SK-N-SH treated with all-trans-retinoic acid at 6 μM for 48 hours (cell line): Measurements from ENCODE around the gene UBAP1L.
"Not testable (repeated sequence)": the region's sequence is repeated elsewhere in the genome, so short reads cannot be mapped to it uniquely, and the experiment has no call there.

Source experiments
- ATAC-seq: fragments of 200-7000 bp; cut with Tn5 transposase; 3 replicates; pipeline ENCODE4 v1.9.1; 2020; ENCODE audit warnings: mild to moderate bottlenecking, moderate library complexity
- ARNTL ChIP-seq: fragments of 450-650 bp; formaldehyde crosslinking; IDR thresholded peaks from 2 replicates; pipeline ENCODE4 v1.5.0; 2020; ENCODE audit warnings: low read depth, mild to moderate bottlenecking, moderate library complexity, borderline replicate concordance
- BACH2 ChIP-seq: fragments of 250-450 bp; sonication (Bioruptor Pico); IDR thresholded peaks from 2 replicates; pipeline ENCODE4 v1.9.0; 2021; ENCODE audit warnings: mild to moderate bottlenecking, borderline replicate concordance
- CREB5 ChIP-seq: fragments of 250-450 bp; sonication (Bioruptor Pico); IDR thresholded peaks from 2 replicates; pipeline ENCODE4 v1.5.1; 2020; ENCODE audit warnings: low read depth, mild to moderate bottlenecking, moderate library complexity
- CSRNP3 ChIP-seq: fragments of 250-450 bp; sonication (Bioruptor Pico); IDR thresholded peaks from 2 replicates; pipeline ENCODE4 v1.5.1; 2021; ENCODE audit warnings: mild to moderate bottlenecking, moderate library complexity
- ESRRG ChIP-seq: fragments of 250-450 bp; sonication (Bioruptor Pico); IDR thresholded peaks from 2 replicates; pipeline ENCODE4 v1.6.1; 2021; ENCODE audit warnings: mild to moderate bottlenecking
- GLIS3 ChIP-seq: fragments of 250-450 bp; sonication (Bioruptor Pico); IDR thresholded peaks from 2 replicates; pipeline ENCODE4 v1.5.0; 2020; ENCODE audit warnings: mild to moderate bottlenecking, moderate library complexity
- ISL1 ChIP-seq: fragments of 250-450 bp; sonication (Bioruptor Pico); IDR thresholded peaks from 2 replicates; pipeline ENCODE4 v2.1.2; 2022; ENCODE audit warnings: mild to moderate bottlenecking, moderate library complexity
- OSR1 ChIP-seq: fragments of 250-450 bp; sonication (Bioruptor Pico); IDR thresholded peaks from 2 replicates; pipeline ENCODE4 v1.8.0; 2022; ENCODE audit warnings: moderate library complexity, mild to moderate bottlenecking, inconsistent platforms
- PATZ1 ChIP-seq: fragments of 250-450 bp; sonication (Bioruptor Pico); IDR thresholded peaks from 2 replicates; pipeline ENCODE4 v1.8.0; 2020; ENCODE audit warnings: mild to moderate bottlenecking, moderate library complexity, borderline replicate concordance
- PPARA ChIP-seq: fragments of 250-450 bp; sonication (Bioruptor Pico); IDR thresholded peaks from 2 replicates; pipeline ENCODE4 v1.5.0; 2020; ENCODE audit warnings: mild to moderate bottlenecking, borderline replicate concordance
- RARB ChIP-seq: fragments of 250-450 bp; sonication (Bioruptor Pico); IDR thresholded peaks from 2 replicates; pipeline ENCODE4 v1.8.0; 2021; ENCODE audit warnings: mild to moderate bottlenecking, moderate library complexity
- SNAI2 ChIP-seq: fragments of 250-450 bp; sonication (Bioruptor Pico); IDR thresholded peaks from 2 replicates; pipeline ENCODE4 v1.5.0; 2020; ENCODE audit warnings: mild to moderate bottlenecking, moderate library complexity
- TCF4 ChIP-seq: fragments of 250-450 bp; sonication (Bioruptor Pico); IDR thresholded peaks from 2 replicates; pipeline ENCODE4 v1.8.0; 2021; ENCODE audit warnings: mild to moderate bottlenecking, moderate library complexity, borderline replicate concordance
- TSHZ2 ChIP-seq: fragments of 250-450 bp; sonication (Bioruptor Pico); IDR thresholded peaks from 2 replicates; pipeline ENCODE4 v1.5.0; 2020; ENCODE audit warnings: mild to moderate bottlenecking, moderate library complexity
- ZNF70 ChIP-seq: fragments of 450-650 bp; formaldehyde crosslinking; IDR thresholded peaks from 2 replicates; pipeline ENCODE4 v1.5.0; 2020; ENCODE audit warnings: mild to moderate bottlenecking, moderate library complexity

The UBAP1L gene

GRCh38 chr15:65094294-65094995 lies 20.6 kb downstream of the UBAP1L start (continued):
- no peak for TF ChIP-seq PATZ1 (CRISPR knock-in tag)

GRCh38 chr15:65093793-65094170 lies 21.2 kb downstream of the UBAP1L start:
- not testable (repeated sequence) for ATAC-seq

GRCh38 chr15:65092911-65093792 lies 21.8 kb downstream of the UBAP1L start:
- ATAC-seq, result no peak
- TF ChIP-seq TSHZ2 (CRISPR knock-in tag) (no peak), BACH2 (CRISPR knock-in tag) (no peak), SNAI2 (CRISPR knock-in tag) (no peak), CSRNP3 (CRISPR knock-in tag) (no peak), ESRRG (CRISPR knock-in tag) (no peak), RARB (CRISPR knock-in tag) (no peak)

GRCh38 chr15:65091946-65092770 lies 22.8 kb downstream of the UBAP1L start:
- ATAC-seq, result no peak

More at GRCh38 chr15:65091946-65092770, 22.8 kb downstream of the UBAP1L start:
- TF ChIP-seq ARNTL (CRISPR knock-in tag), result no peak
- TF ChIP-seq ESRRG (CRISPR knock-in tag), result no peak
- TF ChIP-seq SNAI2 (CRISPR knock-in tag), result no peak
- no peak for TF ChIP-seq PPARA
- TF ChIP-seq PATZ1 (CRISPR knock-in tag), result no peak
- no peak for TF ChIP-seq ZNF70 (CRISPR knock-in tag)
- TF ChIP-seq TCF4, result no peak
- TF ChIP-seq GLIS3 (CRISPR knock-in tag), result no peak
- no peak for TF ChIP-seq CREB5 (CRISPR knock-in tag)
- no peak for TF ChIP-seq ISL1
- TF ChIP-seq RARB (CRISPR knock-in tag), result no peak
- no peak for TF ChIP-seq OSR1
